HG02938 (cell line): Measurements from ENCODE around the gene OR2A2.
A peak's percentile ranks its signal among the peaks of the same experiment; 100 is the strongest.
"Not testable (repeated sequence)": the region's sequence is repeated elsewhere in the genome, so short reads cannot be mapped to it uniquely, and the experiment has no call there.

Experiments used
- ATAC-seq: cut with Tn5 transposase; IDR thresholded peaks from one replicate; pipeline ENCODE4 v1.9.1; 2021; ENCODE audit warnings: mild to moderate bottlenecking, moderate library complexity; ENCODE audit not compliant: unreplicated experiment

Gene OR2A2, protein sequence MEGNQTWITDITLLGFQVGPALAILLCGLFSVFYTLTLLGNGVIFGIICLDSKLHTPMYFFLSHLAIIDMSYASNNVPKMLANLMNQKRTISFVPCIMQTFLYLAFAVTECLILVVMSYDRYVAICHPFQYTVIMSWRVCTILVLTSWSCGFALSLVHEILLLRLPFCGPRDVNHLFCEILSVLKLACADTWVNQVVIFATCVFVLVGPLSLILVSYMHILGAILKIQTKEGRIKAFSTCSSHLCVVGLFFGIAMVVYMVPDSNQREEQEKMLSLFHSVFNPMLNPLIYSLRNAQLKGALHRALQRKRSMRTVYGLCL

GRCh38 chr7:144109283-144109682, at the start of gene OR2A2:
OR2A2 (plus strand) TSS chr7:144109583; CDS start chr7:144109583, 0 bp downstream.
- ATAC-seq, result no peak

- no peak for ATAC-seq
These were observed 45.7 kb upstream of the OR2A2 start for GRCh38 chr7:144063710-144064109.

DNA sequence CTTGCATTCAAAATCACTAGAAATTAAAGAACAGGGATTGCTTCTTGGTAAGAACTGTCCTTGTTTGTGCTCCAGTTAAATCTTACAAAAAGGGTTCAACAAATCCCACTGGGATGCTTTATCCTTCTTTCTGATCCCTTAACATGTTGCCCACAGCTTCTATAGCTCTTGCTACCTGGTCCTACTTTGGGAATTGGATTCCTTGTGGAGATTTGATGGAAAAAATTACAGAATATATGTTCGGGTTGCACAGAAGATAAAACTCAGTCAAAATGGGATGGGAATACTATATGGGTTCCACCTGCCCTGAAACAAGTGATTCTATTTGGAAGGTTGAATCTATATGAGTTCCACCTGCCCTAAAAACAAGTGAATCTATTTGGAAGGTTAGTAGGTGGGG, 39.9 kb upstream of the OR2A2 start, which contains the start of gene OR2A25:
TSS of gene OR2A25 (plus strand) at position 301 of the 400 bp plus-strand sequence. CDS start 4,409 bp downstream, outside the sequence.
- no peak for ATAC-seq

DNA sequence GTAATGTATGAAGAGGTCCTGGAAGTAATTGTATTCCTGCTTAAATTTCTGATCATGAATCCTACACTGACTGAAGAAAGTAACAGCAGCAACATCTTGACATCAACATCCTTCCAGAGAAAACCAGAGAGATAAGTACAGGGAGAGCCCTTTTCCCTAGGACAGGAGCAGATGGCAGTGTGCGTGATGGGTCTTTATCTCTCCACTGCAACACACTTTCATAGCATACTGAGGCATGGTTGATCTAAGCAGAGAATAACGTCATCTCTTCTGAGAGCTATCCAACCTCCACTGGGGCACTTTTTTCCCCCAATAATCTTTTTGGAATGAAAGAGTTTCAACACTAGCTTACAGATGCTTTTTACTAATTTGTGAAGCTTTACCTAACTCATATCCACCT, 39.4 kb upstream of the OR2A2 start:
- no peak for ATAC-seq

- ATAC-seq, result no peak
These were observed 35.0 kb upstream of the OR2A2 start for GRCh38 chr7:144074374-144074773.

GRCh38 chr7:144085978-144086377, 23.4 kb upstream of the OR2A2 start, which contains the start of gene OR2A12:
OR2A12 (plus strand) TSS chr7:144086278; CDS start chr7:144095108, 8,830 bp downstream.
- no peak for ATAC-seq

GRCh38 chr7:144086730-144087129, 22.7 kb upstream of the OR2A2 start:
- ATAC-seq, result no peak

DNA sequence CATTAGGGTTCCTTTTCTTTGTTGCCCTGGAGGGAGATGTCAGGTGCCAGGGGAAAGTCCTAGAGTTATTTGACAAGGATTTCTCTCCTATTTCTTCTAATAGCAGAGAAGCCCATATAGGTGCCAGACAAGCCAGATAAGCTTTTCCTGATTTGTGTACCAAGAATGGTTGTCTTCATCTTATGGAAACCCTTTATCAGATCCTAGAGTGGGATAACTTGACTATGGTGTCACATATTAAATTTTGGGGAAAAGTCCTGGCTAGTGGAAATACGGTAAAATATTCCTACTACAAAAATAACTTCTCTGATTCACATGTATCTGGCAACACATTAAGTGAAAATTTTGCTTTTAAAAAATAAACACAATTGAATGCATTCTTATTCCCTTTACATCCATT, 22.2 kb upstream of the OR2A2 start:
- ATAC-seq, result no peak

DNA sequence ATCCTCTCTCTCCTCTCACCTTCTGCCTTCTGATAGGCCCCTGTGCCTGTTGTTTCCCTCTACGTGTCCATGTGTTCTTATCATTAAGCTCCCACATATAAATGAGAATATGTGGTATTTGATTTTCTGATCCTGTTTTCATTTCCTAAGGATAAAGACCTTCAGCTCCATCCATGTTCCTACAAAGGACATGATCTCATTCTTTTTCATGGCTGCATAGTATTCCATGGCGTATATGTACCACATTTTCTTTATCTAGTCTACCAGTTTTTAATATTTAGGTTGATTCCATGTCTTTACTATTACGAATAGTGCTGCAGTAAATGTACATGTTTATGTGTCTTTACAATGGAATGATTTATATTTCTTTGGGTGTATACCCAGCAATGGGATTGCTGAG, 18.7 kb upstream of the OR2A2 start:
- ATAC-seq, result no peak

GRCh38 chr7:144098776-144099175, 10.6 kb upstream of the OR2A2 start:
- no peak for ATAC-seq

GRCh38 chr7:144100607-144101006, 8.8 kb upstream of the OR2A2 start:
- no peak for ATAC-seq

GRCh38 chr7:144102041-144102440, 7.3 kb upstream of the OR2A2 start:
- no peak for ATAC-seq

DNA sequence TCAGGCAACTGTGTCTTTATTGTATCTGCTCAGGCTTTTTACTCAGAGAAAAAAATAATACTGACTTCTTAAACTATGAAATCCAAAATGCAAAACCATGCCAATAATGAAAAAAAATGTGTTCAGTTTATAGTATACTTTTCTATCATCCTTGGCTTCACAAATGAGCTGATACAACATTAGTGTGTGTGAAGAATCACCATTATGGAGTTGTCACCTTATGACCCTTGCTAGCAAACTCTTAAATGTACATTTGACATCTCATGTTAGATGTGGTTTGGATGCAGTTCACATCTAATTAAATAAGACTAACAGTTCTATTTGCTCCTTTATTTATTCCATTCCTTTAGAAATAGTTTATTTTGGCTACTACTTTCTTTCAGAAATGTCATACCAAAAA, 4.2 kb upstream of the OR2A2 start:
- ATAC-seq, result no peak

DNA sequence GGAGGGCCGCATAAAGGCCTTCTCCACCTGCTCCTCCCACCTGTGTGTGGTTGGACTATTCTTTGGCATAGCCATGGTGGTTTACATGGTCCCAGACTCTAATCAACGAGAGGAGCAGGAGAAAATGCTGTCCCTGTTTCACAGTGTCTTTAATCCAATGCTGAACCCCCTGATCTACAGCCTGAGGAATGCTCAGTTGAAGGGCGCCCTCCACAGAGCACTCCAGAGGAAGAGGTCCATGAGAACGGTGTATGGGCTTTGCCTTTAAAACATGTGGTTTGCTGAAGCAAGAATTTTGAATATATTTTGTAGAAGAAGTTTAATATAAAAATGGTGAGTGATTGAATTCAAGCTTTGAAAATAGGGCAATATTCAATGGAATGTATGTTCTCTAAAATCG, 889 bp downstream of the OR2A2 start:
- no peak for ATAC-seq

DNA sequence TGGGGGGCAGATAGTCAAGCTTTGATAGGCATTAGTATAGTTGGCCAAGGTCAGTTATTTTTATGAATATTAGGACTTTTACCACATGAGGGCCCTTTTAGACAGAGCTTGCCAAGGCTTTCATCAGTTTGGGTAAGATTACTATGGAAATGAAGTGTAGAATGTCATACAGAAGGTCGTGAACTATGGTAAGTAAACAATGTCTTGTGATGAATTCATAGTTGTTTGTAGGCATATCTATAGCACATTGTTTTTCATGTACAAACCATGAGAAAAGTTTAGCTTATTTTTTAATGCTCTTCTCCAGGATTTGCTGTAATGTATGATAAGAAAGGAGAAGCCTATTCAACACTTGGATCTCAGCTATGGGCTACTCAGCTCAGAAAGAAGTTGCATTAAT, 4.3 kb downstream of the OR2A2 start:
- ATAC-seq, result no peak

DNA sequence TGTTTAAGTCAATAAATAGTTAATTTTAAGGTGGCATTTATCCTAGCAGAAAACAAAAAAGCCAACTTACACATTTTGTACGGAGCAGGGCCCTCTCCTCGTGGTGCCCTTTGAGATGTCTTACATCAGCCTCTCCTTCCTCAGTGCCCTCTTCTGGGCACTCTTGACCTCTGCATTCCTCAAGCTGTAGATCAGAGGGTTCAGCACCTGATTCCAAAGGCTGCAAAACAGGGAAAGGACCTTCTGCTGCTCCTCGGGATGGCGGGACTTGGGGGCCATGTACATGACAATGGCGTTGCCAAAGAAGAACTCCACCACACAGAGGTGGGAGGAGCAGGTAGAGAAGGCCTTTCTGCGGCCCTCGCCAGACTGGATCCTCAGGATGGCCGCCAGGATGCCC, 9.0 kb downstream of the OR2A2 start:
- ATAC-seq, result no peak

- ATAC-seq, result no peak
These were observed 13.5 kb downstream of the OR2A2 start, which contains the start of gene OR2A14 for GRCh38 chr7:144122876-144123275. OR2A14 (plus strand) TSS chr7:144123176; CDS start chr7:144129113, 5,937 bp downstream.

- peak; percentile 99 for ATAC-seq
These were observed 18.4 kb downstream of the OR2A2 start for GRCh38 chr7:144127714-144128334.

DNA sequence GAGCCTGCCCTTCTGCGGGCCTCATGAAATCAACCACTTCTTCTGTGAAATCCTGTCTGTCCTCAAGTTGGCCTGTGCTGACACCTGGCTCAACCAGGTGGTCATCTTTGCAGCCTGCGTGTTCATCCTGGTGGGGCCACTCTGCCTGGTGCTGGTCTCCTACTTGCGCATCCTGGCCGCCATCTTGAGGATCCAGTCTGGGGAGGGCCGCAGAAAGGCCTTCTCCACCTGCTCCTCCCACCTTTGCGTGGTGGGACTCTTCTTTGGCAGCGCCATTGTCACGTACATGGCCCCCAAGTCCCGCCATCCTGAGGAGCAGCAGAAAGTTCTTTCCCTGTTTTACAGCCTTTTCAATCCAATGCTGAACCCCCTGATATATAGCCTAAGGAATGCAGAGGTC, 20.2 kb downstream of the OR2A2 start:
- not testable (repeated sequence) for ATAC-seq

DNA sequence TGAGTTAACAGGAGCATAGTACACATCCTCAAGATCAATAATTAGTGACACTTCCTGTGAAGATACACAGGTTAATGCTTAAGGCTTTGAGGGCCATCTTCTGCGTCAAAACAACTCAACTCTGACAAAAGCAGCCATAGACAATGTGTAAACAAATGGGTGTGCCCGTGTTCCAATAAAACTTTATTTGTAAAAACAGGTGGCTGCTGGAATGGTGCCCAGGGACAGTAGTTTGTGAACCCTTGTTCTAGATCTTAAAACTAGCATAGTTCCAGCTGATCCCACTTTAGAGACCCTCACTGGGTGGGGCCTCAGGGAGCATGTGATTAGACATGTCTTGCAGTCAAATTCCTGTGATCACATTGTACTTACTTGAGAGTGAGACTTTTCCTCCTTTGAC, 21.3 kb downstream of the OR2A2 start:
- no peak for ATAC-seq

- no peak for ATAC-seq
These were observed 22.9 kb downstream of the OR2A2 start for GRCh38 chr7:144132262-144132661.

- no peak for ATAC-seq
These were observed 23.9 kb downstream of the OR2A2 start for GRCh38 chr7:144133307-144133706.
